OCI-LY1 (cell line): Measurements from ENCODE around the gene AFAP1.

Source experiments
- H2AFZ ChIP-seq: fragments of 200-600 bp; sonication (generic), shearing (Covaris generic); 2 replicates; pipeline ENCODE4 v1.6.0; 2014; ENCODE audit warnings: antibody characterized with exemption, mild to moderate bottlenecking, low read length
- H3F3A ChIP-seq: fragments of 200-600 bp; sonication (generic), shearing (Covaris generic); 2 replicates; pipeline ENCODE4 v1.6.0; 2014; ENCODE audit warnings: mild to moderate bottlenecking, antibody characterized with exemption, low read length, moderate library complexity; ENCODE audit not compliant: insufficient read depth
- H3K27ac ChIP-seq: fragments of 200-600 bp; sonication (generic); 2 replicates; pipeline ENCODE4 v1.5.1; 2014; ENCODE audit warnings: low read length, mixed run types, mild to moderate bottlenecking, low read depth; ENCODE audit not compliant: poor library complexity, severe bottlenecking
- H3K27me3 ChIP-seq: fragments of 200-600 bp; sonication (generic); 2 replicates; pipeline ENCODE4 v1.6.0; 2014; ENCODE audit warnings: antibody characterized with exemption, mild to moderate bottlenecking, low read length, moderate library complexity; ENCODE audit not compliant: insufficient read depth
- H3K36me3 ChIP-seq: fragments of 200-600 bp; sonication (generic); 2 replicates; pipeline ENCODE4 v1.6.1; 2014; ENCODE audit warnings: mild to moderate bottlenecking, antibody characterized with exemption, low read length, moderate library complexity, mixed read lengths; ENCODE audit not compliant: insufficient read depth
- H3K4me1 ChIP-seq: fragments of 200-600 bp; sonication (generic); 2 replicates; pipeline ENCODE4 v1.5.1; 2014; ENCODE audit warnings: mild to moderate bottlenecking, low read length, moderate library complexity; ENCODE audit not compliant: insufficient read depth, severe bottlenecking
- H3K4me2 ChIP-seq: fragments of 200-600 bp; sonication (generic), shearing (Covaris generic); 2 replicates; pipeline ENCODE4 v1.6.1; 2014; ENCODE audit warnings: low read length
- H3K4me3 ChIP-seq: fragments of 200-600 bp; sonication (generic); 2 replicates; pipeline ENCODE4 v1.5.1; 2014; ENCODE audit warnings: low read length, low read depth, mild to moderate bottlenecking, mixed read lengths; ENCODE audit not compliant: poor library complexity, severe bottlenecking
- H3K79me2 ChIP-seq: fragments of 200-600 bp; shearing (Covaris generic); 2 replicates; pipeline ENCODE4 v1.6.1; 2016; ENCODE audit warnings: mixed run types, low read length, mixed read lengths; ENCODE audit not compliant: insufficient read depth
- H3K9ac ChIP-seq: fragments of 200-600 bp; sonication (generic), shearing (Covaris generic); 2 replicates; pipeline ENCODE4 v1.6.1; 2014; ENCODE audit warnings: mild to moderate bottlenecking, low read length, mixed read lengths
- H3K9me2 ChIP-seq: fragments of 200-600 bp; sonication (generic), shearing (Covaris generic); 2 replicates; pipeline ENCODE4 v1.6.1; 2014; ENCODE audit warnings: low read depth, mild to moderate bottlenecking, low read length, mixed read lengths
- H3K9me3 ChIP-seq: fragments of 200-600 bp; shearing (Covaris generic); 2 replicates; pipeline ENCODE4 v1.6.1; 2014; ENCODE audit warnings: low read length, mixed read lengths
- H4K20me1 ChIP-seq: fragments of 200-600 bp; sonication (generic), shearing (Covaris generic); 2 replicates; pipeline ENCODE4 v1.6.0; 2016; ENCODE audit warnings: mild to moderate bottlenecking, low read length; ENCODE audit not compliant: insufficient read depth
- EZH2 ChIP-seq: fragments of 200-600 bp; sonication (generic), shearing (Covaris generic); IDR thresholded peaks from 2 replicates; pipeline ENCODE4 v1.8.0; 2017; ENCODE audit warnings: borderline replicate concordance, mixed run types, mild to moderate bottlenecking, antibody characterized with exemption, low read length, moderate library complexity, mixed read lengths
- TF ChIP-seq, protein P1 (sequence below): fragments of 200-600 bp; sonication (generic), shearing (Covaris generic); IDR thresholded peaks from 2 replicates; pipeline ENCODE4 v1.5.1; 2017; ENCODE audit warnings: mild to moderate bottlenecking, antibody characterized with exemption, low read length, moderate library complexity, mixed read lengths

AFAP1 gene

GRCh38 chr4:7780751-7781348 lies 158.8 kb downstream of the AFAP1 start:
- Histone ChIP-seq H3K4me2 (no peak overlapping the region), H3K36me3 (no peaks in the 10 kb centered on the region)

GRCh38 chr4:7779432-7779768 lies 160.3 kb downstream of the AFAP1 start:
- no peaks in the 10 kb centered on the region for H3K9me3 ChIP-seq
- no peak overlapping the region for H3K4me3 ChIP-seq
- H2AFZ ChIP-seq = no peak overlapping the region
- no peaks in the 10 kb centered on the region for H3K36me3 ChIP-seq
- no peaks in the 10 kb centered on the region for H3K27me3 ChIP-seq
- no peak overlapping the region for H3K4me2 ChIP-seq
- TF ChIP-seq, protein P1, sequence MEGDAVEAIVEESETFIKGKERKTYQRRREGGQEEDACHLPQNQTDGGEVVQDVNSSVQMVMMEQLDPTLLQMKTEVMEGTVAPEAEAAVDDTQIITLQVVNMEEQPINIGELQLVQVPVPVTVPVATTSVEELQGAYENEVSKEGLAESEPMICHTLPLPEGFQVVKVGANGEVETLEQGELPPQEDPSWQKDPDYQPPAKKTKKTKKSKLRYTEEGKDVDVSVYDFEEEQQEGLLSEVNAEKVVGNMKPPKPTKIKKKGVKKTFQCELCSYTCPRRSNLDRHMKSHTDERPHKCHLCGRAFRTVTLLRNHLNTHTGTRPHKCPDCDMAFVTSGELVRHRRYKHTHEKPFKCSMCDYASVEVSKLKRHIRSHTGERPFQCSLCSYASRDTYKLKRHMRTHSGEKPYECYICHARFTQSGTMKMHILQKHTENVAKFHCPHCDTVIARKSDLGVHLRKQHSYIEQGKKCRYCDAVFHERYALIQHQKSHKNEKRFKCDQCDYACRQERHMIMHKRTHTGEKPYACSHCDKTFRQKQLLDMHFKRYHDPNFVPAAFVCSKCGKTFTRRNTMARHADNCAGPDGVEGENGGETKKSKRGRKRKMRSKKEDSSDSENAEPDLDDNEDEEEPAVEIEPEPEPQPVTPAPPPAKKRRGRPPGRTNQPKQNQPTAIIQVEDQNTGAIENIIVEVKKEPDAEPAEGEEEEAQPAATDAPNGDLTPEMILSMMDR = no peak
- no peak for TF ChIP-seq EZH2
- no peak overlapping the region for H3K27ac ChIP-seq
- H3K4me1 ChIP-seq = peaks cover 39% of the 10 kb centered on the region
- H3K9ac ChIP-seq = no peak overlapping the region
- H3K9me2 ChIP-seq = no peaks in the 10 kb centered on the region
- H3K79me2 ChIP-seq = no peaks in the 10 kb centered on the region
- H3F3A ChIP-seq = no peaks in the 10 kb centered on the region
- no peaks in the 10 kb centered on the region for H4K20me1 ChIP-seq

More at GRCh38 chr4:7780751-7781348, 158.8 kb downstream of the AFAP1 start:
- Histone ChIP-seq H3K79me2 (no peaks in the 10 kb centered on the region), H2AFZ (no peak overlapping the region), H3K9me3 (no peaks in the 10 kb centered on the region), H3K27ac (no peak overlapping the region), H3K9me2 (no peaks in the 10 kb centered on the region), H3K4me3 (no peak overlapping the region), H3K9ac (no peak overlapping the region), H3K4me1 (peaks cover 53% of the 10 kb centered on the region), H4K20me1 (no peaks in the 10 kb centered on the region), H3F3A (no peaks in the 10 kb centered on the region), H3K27me3 (no peaks in the 10 kb centered on the region)
- TF ChIP-seq, protein P1 = no peak
- no peak for TF ChIP-seq EZH2

GRCh38 chr4:7778510-7779431 lies 160.9 kb downstream of the AFAP1 start:
- no peaks in the 10 kb centered on the region for H3K79me2 ChIP-seq
- no peaks in the 10 kb centered on the region for H3K27me3 ChIP-seq
- H2AFZ ChIP-seq = no peak overlapping the region
- no peak overlapping the region for H3K4me2 ChIP-seq
- H3K27ac ChIP-seq = no peak overlapping the region
- TF ChIP-seq, protein P1 = no peak
- no peak for TF ChIP-seq EZH2
- H3K36me3 ChIP-seq = no peaks in the 10 kb centered on the region
- no peaks in the 10 kb centered on the region for H3K9me2 ChIP-seq
- H3K9ac ChIP-seq = no peak overlapping the region
- no peaks in the 10 kb centered on the region for H4K20me1 ChIP-seq
- no peaks in the 10 kb centered on the region for H3F3A ChIP-seq
- H3K4me3 ChIP-seq = no peak overlapping the region
- H3K9me3 ChIP-seq = no peaks in the 10 kb centered on the region
- H3K4me1 ChIP-seq = peaks cover 33% of the 10 kb centered on the region
